Esophagus squamous epithelium (tissue), 5 donors: ENCODE measurements around the gene AURKA. TPM values are rescaled to one million over a fixed set of nuclear protein-coding genes. Genes with fewer than 3 reads are reported as not detected.

ENCODE experiments used
- DNase-seq: peaks from one replicate; lab custom pipeline; 2025; lab: John Stamatoyannopoulos, UW
- H3K27ac ChIP-seq, 4 donors: fragments of 200-600 bp; sonication (generic); one replicate each; pipeline ENCODE4 v1.5.1; 2016 to 2019; ENCODE audit warnings: mild to moderate bottlenecking in 1 of 4
- H3K27me3 ChIP-seq, 4 donors: fragments of 200-600 bp; sonication (generic); 1 replicate in 3 of 4; 2 replicates in 1 of 4; pipeline versions ENCODE4 v1.5.1 to v1.6.0; 2017 to 2021; ENCODE audit warnings: antibody characterized with exemption in 1 of 4
- H3K36me3 ChIP-seq, 3 donors: fragments of 200-600 bp; sonication (generic); one replicate each; pipeline ENCODE4 v1.5.1; 2016 to 2019
- H3K4me1 ChIP-seq, 3 donors: fragments of 200-600 bp; sonication (generic); one replicate each; pipeline ENCODE4 v1.5.1; 2017 to 2019
- H3K4me3 ChIP-seq, 4 donors: fragments of 200-600 bp; sonication (generic); 1 replicate in 3 of 4; 2 replicates in 1 of 4; pipeline ENCODE4 v1.5.1; 2016 to 2019; ENCODE audit warnings: mild to moderate bottlenecking in 2 of 4, moderate library complexity in 1 of 4
- H3K9me3 ChIP-seq, 3 donors: fragments of 200-600 bp; sonication (generic); one replicate each; pipeline ENCODE4 v1.5.1; 2016 to 2019
- CTCF ChIP-seq, 6 experiments: fragments of 450-650 bp in 4 of 6; fragments of 200-600 bp in 2 of 6; sonication (generic) in 2 of 6; IDR thresholded peaks; one replicate each; pipeline ENCODE4 v1.5.1; 2016 to 2019; ENCODE audit warnings: antibody characterized with exemption in 6 of 6, mild to moderate bottlenecking in 4 of 6, moderate library complexity in 4 of 6
- POLR2A ChIP-seq, 4 donors: fragments of 450-650 bp; IDR thresholded peaks; one replicate each; pipeline ENCODE4 v1.6.1; 2017; ENCODE audit warnings: antibody characterized with exemption in 4 of 4, mild to moderate bottlenecking in 4 of 4, moderate library complexity in 3 of 4
- WGBS, 2 donors: methylation state at CpG; one replicate each; pipeline ENCODE4 v1.1.5; 2018; 5-methylcytosine and 5-hydroxymethylcytosine counted together
- intact Hi-C: fragments of 100-400 bp; cut with DNase I; formaldehyde crosslinking; loops from one replicate; pipeline ENCODE4 v1.15.0; 2022
- total RNA-seq, 4 donors: library from RNA; depleted of rRNA; stranded (reverse); fragments of >200 nt; gene quantifications; one replicate each; pipeline ENCODE4 v1.1.0, GENCODE V29; 2016
- donor health status: DM: yes; HTN: yes; CAD: no.

Gene AURKA
- total RNA-seq, 4 donors from 2014 or later: 2.9 to 25.8 (median 12.3) TPM

- H3K4me1 ChIP-seq: peaks cover 0 to 29% (median 0%) of the 10 kb centered on the region in 3 donors
- intact Hi-C loops: no loop called here
- no peak for DNase-seq
- no peaks in the 10 kb centered on the region for H3K9me3 ChIP-seq
- 48 to 58% methylated on average over 9 of the region's 9 CpGs for WGBS, 2 donors
- no peak for TF ChIP-seq CTCF (IDR thresholded peaks at IDR 0.05)
- TF ChIP-seq POLR2A (IDR thresholded peaks at IDR 0.05): no peak
- H3K27ac ChIP-seq: no peak overlapping the region
- no peaks in the 10 kb centered on the region for H3K27me3 ChIP-seq
- H3K36me3 ChIP-seq: no peaks in the 10 kb centered on the region
- no peak overlapping the region for H3K4me3 ChIP-seq
These were observed 30.2 kb upstream of the AURKA start for GRCh38 chr20:56422076-56422823.

- peaks cover 0 to 29% (median 0%) of the 10 kb centered on the region in 3 donors for H3K4me1 ChIP-seq
- H3K36me3 ChIP-seq: no peaks in the 10 kb centered on the region
- DNase-seq: no peak
- H3K4me3 ChIP-seq: no peak overlapping the region
- H3K9me3 ChIP-seq: no peaks in the 10 kb centered on the region
- intact Hi-C loops: no loop called here
- no peak overlapping the region for H3K27ac ChIP-seq
- H3K27me3 ChIP-seq: no peaks in the 10 kb centered on the region
- no peak for TF ChIP-seq POLR2A (IDR thresholded peaks at IDR 0.05)
- no peak for TF ChIP-seq CTCF (IDR thresholded peaks at IDR 0.05)
- 74 to 85% methylated on average over 10 to 11 of the region's 11 CpGs for WGBS, 2 donors
These were observed 29.1 kb upstream of the AURKA start for GRCh38 chr20:56420940-56421688.

- H3K36me3 ChIP-seq: no peaks in the 10 kb centered on the region
- intact Hi-C loops: no loop called here
- H3K4me1 ChIP-seq: peaks cover 0 to 29% (median 0%) of the 10 kb centered on the region in 3 donors
- no peaks in the 10 kb centered on the region for H3K27me3 ChIP-seq
- DNase-seq: no peak
- WGBS, 2 donors: 65 to 74% methylated on average over 2 of the region's 2 CpGs
- TF ChIP-seq POLR2A (IDR thresholded peaks at IDR 0.05): no peak
- no peak for TF ChIP-seq CTCF (IDR thresholded peaks at IDR 0.05)
- peak overlapping the region in 2 of 4 donors; percentile 63 to 64 for H3K27ac ChIP-seq
- no peaks in the 10 kb centered on the region for H3K9me3 ChIP-seq
- no peak overlapping the region for H3K4me3 ChIP-seq
These were observed 28.0 kb upstream of the AURKA start for GRCh38 chr20:56420028-56420427.

GRCh38 chr20:56418385-56418861, 26.4 kb upstream of the AURKA start:
- peaks cover 0 to 29% (median 0%) of the 10 kb centered on the region in 3 donors for H3K4me1 ChIP-seq
- TF ChIP-seq CTCF (IDR thresholded peaks at IDR 0.05) (no peak), POLR2A (IDR thresholded peaks at IDR 0.05) (no peak)
- no peak for DNase-seq
- H3K27ac ChIP-seq: peak overlapping the region in 3 of 4 donors; percentile 63 to 77 (median 64)
- WGBS, 2 donors: 68 to 71% methylated on average over 11 of the region's 11 CpGs
- H3K9me3 ChIP-seq: no peaks in the 10 kb centered on the region
- H3K27me3 ChIP-seq: no peaks in the 10 kb centered on the region
- intact Hi-C loops: no loop called here
- H3K4me3 ChIP-seq: no peak overlapping the region
- H3K36me3 ChIP-seq: no peaks in the 10 kb centered on the region

- H3K27me3 ChIP-seq: no peaks in the 10 kb centered on the region
- intact Hi-C loops: no loop called here
- 72 to 100% methylated on average over 2 to 4 of the region's 4 CpGs for WGBS, 2 donors
- peak overlapping the region in 3 of 4 donors; percentile 63 to 77 (median 64) for H3K27ac ChIP-seq
- no peaks in the 10 kb centered on the region for H3K36me3 ChIP-seq
- no peak overlapping the region for H3K4me3 ChIP-seq
- TF ChIP-seq POLR2A (IDR thresholded peaks at IDR 0.05): no peak
- TF ChIP-seq CTCF (IDR thresholded peaks at IDR 0.05): no peak
- H3K9me3 ChIP-seq: no peaks in the 10 kb centered on the region
- no peak for DNase-seq
- peaks cover 0 to 27% (median 0%) of the 10 kb centered on the region in 3 donors for H3K4me1 ChIP-seq
These were observed 25.9 kb upstream of the AURKA start for GRCh38 chr20:56417911-56418310.
